ENCODE data around the gene CEACAM4.

CEACAM4 gene

DNA sequence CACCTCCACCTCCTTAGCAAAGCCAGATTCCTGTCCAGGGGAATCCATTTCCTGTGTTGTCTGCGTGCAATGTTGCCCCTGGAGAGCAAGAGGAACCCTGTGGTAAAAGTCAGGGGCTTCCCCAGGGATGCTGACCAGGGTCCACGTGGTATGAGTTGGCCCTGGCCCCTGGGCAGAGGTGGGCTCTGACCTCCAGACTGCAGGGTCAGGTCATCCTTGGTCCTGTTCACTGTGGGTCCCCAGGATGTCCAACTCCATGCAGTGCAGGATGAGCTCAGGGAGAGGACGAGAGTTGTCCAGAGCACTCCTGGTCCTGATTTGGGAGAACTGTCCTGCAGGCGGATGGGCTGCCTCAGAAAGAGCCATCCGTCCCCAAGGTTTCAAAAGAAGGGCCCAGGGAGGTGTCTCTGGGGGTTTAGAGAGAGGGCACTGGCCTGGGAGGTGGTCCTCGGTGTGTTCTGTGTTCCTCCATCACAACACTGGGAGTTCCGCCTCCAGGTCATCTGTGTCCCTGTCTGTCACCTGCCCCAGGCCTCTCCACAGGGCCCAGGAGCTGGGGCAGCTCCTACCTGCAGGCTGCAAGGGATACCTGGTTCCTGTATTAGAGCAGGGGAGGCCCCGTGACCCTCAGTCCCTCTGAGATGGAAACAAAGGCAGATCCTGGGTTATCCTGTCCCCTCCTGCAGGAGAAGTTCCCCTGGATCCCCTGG lies 1.2 kb upstream of the CEACAM4 start:
- Mint-ChIP-seq H3K36me3 (ENCODE audit: insufficient read depth) (peaks cover 3% of the 10 kb centered on the region), H3K27ac (ENCODE audit: low read depth) (no peak overlapping the region), H3K9me3 (no peaks in the 10 kb centered on the region), H3K4me1 (no peaks in the 10 kb centered on the region), H3K4me3 (no peak overlapping the region), H3K27me3 (peaks cover 74% of the 10 kb centered on the region)
- DNase-seq (ENCODE audit: low spot score in 2 of 2) (no peak), ATAC-seq (replicated peaks; ENCODE audit: extremely low read depth, poor library complexity, severe bottlenecking) (no peak)

DNA sequence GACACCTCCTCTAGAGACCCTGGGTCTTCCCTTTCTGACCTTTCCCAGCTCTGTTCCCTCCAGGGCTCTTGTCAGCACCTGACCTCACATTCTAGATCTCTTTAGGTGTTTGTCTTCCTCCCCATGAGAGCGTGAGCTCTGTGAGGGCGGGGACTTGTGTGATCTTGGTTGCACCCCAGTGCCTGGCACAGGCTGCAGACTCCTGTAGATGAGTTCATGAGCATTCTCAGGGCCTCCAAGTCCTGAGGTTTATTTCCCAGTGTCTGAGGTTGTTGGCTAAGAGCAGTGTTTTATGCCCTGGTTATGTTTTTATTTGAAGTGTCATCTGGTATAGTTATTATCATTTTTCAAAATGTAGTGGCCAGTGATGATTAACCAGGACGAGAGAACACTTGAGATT lies 596 bp downstream of the CEACAM4 start:
- Mint-ChIP-seq H3K27ac (ENCODE audit: low read depth) (no peak overlapping the region), H3K36me3 (ENCODE audit: insufficient read depth) (peaks cover 3% of the 10 kb centered on the region), H3K27me3 (peaks cover 67% of the 10 kb centered on the region), H3K4me1 (no peaks in the 10 kb centered on the region), H3K4me3 (no peak overlapping the region), H3K9me3 (no peaks in the 10 kb centered on the region)
- no peak for DNase-seq (ENCODE audit: low spot score in 2 of 2)
- ATAC-seq (replicated peaks; ENCODE audit: extremely low read depth, poor library complexity, severe bottlenecking): no peak

DNA sequence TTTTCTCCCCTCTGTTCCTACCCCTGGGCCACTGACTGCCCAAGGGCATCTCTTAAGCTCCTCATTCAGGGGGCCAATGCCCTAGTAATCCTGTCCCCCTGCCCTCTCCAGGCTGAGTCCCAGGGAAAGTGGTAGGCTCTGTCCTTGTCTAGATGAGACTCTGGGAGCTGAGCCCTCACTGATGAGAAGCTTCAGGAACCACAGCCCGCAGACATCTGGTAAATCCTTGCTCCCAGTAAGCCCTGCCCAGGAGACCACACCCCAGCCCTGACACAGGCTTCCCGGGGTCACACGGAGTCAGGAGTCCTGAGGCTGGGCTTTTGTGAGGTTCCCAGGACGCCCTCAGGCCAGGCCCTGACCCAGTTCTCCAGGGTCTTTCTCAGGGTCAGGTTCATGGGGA lies 1.9 kb downstream of the CEACAM4 start:
- Mint-ChIP-seq H3K36me3 (ENCODE audit: insufficient read depth) (peaks cover 3% of the 10 kb centered on the region), H3K9me3 (no peaks in the 10 kb centered on the region), H3K4me1 (no peaks in the 10 kb centered on the region), H3K4me3 (no peak overlapping the region), H3K27me3 (peaks cover 74% of the 10 kb centered on the region), H3K27ac (ENCODE audit: low read depth) (no peak overlapping the region)
- no peak for ATAC-seq (replicated peaks; ENCODE audit: extremely low read depth, poor library complexity, severe bottlenecking)
- DNase-seq (ENCODE audit: low spot score in 2 of 2): no peak

DNA sequence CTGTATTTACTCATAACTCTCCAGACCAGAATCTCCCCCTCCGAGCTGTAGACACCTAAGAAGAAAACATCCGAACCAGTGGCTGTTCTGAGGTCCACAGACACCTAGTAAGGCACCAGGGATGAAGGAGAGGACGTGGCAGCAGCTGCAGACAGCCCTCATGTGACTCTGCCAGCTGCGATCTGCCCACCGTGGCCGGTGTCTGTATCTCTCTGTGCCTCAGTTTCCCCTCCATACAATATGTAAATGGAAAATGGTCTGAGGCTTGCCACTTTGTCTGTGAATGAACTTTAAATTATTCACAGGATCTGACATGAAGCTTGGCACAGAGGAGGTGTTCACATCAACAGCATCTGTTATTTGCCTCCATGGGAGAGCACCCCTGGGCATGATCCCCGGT lies 2.4 kb downstream of the CEACAM4 start:
- ATAC-seq (replicated peaks; ENCODE audit: extremely low read depth, poor library complexity, severe bottlenecking): no peak
- H3K27ac Mint-ChIP-seq (ENCODE audit: low read depth): no peak overlapping the region
- peaks cover 3% of the 10 kb centered on the region for H3K36me3 Mint-ChIP-seq (ENCODE audit: insufficient read depth)
- H3K9me3 Mint-ChIP-seq: no peaks in the 10 kb centered on the region
- no peak overlapping the region for H3K4me3 Mint-ChIP-seq
- no peak for DNase-seq (ENCODE audit: low spot score in 2 of 2)
- H3K27me3 Mint-ChIP-seq: peaks cover 75% of the 10 kb centered on the region
- no peaks in the 10 kb centered on the region for H3K4me1 Mint-ChIP-seq

DNA sequence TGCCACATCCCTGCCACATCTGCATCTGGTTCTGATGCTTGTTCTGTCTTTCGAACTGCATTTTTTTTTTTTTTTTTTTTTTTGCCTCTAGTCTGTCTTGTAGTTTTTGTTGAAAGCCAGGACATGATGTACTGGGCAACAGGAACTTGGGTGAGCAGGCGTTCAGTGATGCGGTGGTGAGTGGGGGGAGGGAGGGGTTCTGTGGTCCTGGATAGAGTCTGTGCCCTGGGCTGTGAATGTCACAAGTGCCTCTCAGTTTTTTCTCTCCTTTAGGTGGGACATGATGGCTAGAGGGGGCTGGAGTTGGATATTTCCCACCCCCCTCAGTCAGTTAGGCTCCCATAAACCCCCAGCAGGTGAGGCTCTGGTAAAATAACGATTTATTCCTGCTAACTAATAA lies 3.5 kb downstream of the CEACAM4 start:
- ATAC-seq (replicated peaks; ENCODE audit: extremely low read depth, poor library complexity, severe bottlenecking): no peak
- Mint-ChIP-seq H3K36me3 (ENCODE audit: insufficient read depth) (peaks cover 3% of the 10 kb centered on the region), H3K9me3 (no peaks in the 10 kb centered on the region), H3K27me3 (peaks cover 68% of the 10 kb centered on the region), H3K27ac (ENCODE audit: low read depth) (no peak overlapping the region), H3K4me1 (no peaks in the 10 kb centered on the region), H3K4me3 (no peak overlapping the region)
- no peak for DNase-seq (ENCODE audit: low spot score in 2 of 2)

DNA sequence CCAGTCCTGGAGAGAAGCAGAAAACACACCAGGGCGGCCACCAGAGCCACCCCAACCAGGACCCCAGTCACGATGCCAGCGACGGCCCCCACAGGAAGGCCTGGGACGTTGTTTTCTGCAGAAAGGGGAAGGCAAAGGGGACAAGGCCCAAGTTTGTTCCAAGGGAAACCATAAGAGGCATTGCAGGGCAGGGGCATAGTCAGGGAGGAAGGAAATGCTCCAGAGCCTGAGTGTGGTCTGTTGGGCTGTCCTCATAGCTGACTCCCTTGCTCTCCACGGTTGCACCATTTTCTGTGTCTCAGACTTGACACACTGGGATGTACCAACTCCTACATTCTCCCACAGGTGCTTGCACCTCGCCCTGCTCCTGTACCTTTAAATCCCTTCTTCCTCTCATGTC lies 5.2 kb downstream of the CEACAM4 start:
- no peak for DNase-seq (ENCODE audit: low spot score in 2 of 2)
- H3K4me3 Mint-ChIP-seq: no peak overlapping the region
- H3K36me3 Mint-ChIP-seq (ENCODE audit: insufficient read depth): peaks cover 3% of the 10 kb centered on the region
- H3K9me3 Mint-ChIP-seq: no peaks in the 10 kb centered on the region
- no peak overlapping the region for H3K27ac Mint-ChIP-seq (ENCODE audit: low read depth)
- no peak for ATAC-seq (replicated peaks; ENCODE audit: extremely low read depth, poor library complexity, severe bottlenecking)
- H3K27me3 Mint-ChIP-seq: peaks cover 66% of the 10 kb centered on the region
- no peaks in the 10 kb centered on the region for H3K4me1 Mint-ChIP-seq

DNA sequence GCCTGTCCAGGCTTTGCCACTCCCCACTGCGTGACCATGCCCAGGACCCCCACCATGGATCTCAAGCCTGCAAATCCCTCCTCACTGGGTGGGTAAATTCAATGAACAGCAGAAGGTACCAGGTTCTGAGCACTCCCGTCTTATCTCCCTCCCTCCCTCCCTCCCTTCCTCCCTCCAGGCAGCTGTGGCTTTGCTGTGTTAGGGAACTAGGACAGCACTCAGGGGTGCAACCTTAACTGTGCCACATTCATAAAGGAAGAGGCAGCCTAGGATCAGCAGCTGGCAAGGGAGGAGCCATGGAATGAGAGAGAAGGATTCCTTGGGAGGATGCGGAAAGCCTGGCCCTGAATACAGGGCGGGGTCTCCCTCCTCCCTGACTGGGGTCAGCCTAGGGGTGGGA lies 5.6 kb downstream of the CEACAM4 start:
- peaks cover 1% of the 10 kb centered on the region for H3K36me3 Mint-ChIP-seq (ENCODE audit: insufficient read depth)

DNA sequence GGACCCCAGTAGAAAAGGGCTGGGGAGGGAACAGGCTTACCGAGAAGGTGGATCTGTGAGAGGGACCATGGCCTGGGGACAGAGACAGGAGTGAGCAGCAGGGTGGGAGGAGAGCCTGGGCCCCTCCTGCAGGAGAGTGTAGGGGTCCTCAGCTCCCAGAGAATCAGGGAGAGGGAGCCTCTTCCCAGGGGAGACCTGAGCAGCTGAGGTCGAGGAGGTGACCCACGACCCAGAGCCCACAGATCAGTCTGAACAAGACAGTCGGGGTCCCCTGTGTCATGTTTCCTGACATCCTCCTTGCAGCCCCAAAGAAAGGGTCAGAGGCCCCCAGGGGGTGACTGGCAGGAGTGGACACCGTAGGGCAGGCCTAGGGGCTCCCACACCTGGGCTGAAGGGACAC lies 6.7 kb downstream of the CEACAM4 start:
- no peak overlapping the region for H3K27ac Mint-ChIP-seq (ENCODE audit: low read depth)
- no peaks in the 10 kb centered on the region for H3K9me3 Mint-ChIP-seq
- no peak for ATAC-seq (replicated peaks; ENCODE audit: extremely low read depth, poor library complexity, severe bottlenecking)
- peaks cover 66% of the 10 kb centered on the region for H3K27me3 Mint-ChIP-seq
- no peak for DNase-seq (ENCODE audit: low spot score in 2 of 2)
- no peak overlapping the region for H3K4me3 Mint-ChIP-seq
- no peaks in the 10 kb centered on the region for H3K36me3 Mint-ChIP-seq (ENCODE audit: insufficient read depth)
- H3K4me1 Mint-ChIP-seq: no peaks in the 10 kb centered on the region

More for the DNA sequence above, 5.6 kb downstream of the CEACAM4 start:
- no peak for ATAC-seq (replicated peaks; ENCODE audit: extremely low read depth, poor library complexity, severe bottlenecking)
- H3K27ac Mint-ChIP-seq (ENCODE audit: low read depth): no peak overlapping the region
- H3K27me3 Mint-ChIP-seq: peaks cover 66% of the 10 kb centered on the region
- DNase-seq (ENCODE audit: low spot score in 2 of 2): no peak
- H3K4me3 Mint-ChIP-seq: no peak overlapping the region
- H3K9me3 Mint-ChIP-seq: no peaks in the 10 kb centered on the region
- H3K4me1 Mint-ChIP-seq: no peaks in the 10 kb centered on the region

DNA sequence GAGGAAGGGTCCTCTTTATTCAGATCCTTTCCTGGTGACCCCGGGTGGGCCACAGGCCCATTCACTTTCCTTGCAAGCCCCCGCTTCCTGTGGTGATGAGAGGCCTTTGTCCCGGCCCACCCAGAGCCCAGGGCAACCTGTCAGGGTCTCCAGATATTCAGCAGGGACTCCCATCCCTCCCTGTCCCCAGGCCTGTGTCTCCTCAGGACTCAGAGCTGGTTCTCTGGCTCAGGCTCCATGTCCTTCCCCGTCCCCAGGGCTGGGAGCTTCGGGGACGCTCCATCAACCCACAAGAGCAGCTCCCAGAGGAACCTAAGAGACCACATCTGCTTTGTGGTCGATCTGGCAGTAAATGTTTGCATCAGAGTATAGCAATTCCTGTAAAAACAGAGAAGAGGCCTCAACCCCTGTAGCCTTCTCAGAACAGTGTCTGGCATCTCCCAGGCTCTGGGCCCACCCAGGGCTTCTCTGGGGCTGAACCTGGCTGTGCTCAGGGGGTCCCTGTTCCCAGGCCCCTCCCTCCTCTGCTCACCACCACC lies 7.8 kb downstream of the CEACAM4 start:
- no peak for ATAC-seq (replicated peaks; ENCODE audit: extremely low read depth, poor library complexity, severe bottlenecking)
- Mint-ChIP-seq H3K4me3 (no peak overlapping the region), H3K27ac (ENCODE audit: low read depth) (no peak overlapping the region), H3K36me3 (ENCODE audit: insufficient read depth) (no peaks in the 10 kb centered on the region), H3K27me3 (peaks cover 68% of the 10 kb centered on the region), H3K9me3 (no peaks in the 10 kb centered on the region), H3K4me1 (no peaks in the 10 kb centered on the region)
- no peak for DNase-seq (ENCODE audit: low spot score in 2 of 2)

DNA sequence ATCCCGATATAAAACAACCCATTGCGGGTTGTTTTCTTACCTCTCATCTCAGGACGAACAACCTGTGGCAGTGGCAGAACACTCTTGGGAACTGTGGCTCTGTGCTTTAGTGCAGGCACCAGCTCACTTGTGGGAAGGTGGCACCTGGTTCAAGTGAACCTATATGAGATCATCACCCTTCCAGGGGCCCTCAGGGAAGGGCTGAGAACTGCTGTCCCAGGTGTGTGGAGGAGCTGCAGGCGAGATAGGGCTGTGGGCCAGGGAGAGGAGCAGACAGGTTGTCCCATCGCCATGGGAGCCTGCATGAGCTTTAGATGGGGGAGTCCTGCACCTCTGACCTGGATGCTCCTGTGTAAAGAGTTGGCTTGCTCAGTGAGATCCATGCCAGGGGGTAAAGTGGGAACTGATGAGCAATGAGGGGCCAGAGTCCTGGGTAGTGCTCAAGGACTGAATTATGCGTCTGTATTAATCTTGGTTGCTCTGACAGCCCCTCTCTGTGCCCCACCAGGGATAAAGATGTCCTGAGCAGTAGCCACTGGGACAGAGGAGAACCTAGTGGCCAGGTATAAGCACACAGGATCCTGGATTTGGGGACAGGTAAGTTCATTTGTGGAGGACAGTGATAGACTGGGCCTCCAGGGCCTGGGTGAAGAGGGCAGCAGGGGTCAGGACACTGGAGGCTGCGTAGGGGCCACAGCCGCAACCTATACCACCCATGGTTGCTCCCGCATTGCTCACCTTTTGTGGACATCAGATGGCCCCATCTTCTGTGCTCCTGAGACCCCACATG lies 8.7 kb downstream of the CEACAM4 start:
- ATAC-seq (replicated peaks; ENCODE audit: extremely low read depth, poor library complexity, severe bottlenecking) (no peak), DNase-seq (ENCODE audit: low spot score in 2 of 2) (no peak)
- Mint-ChIP-seq H3K27ac (ENCODE audit: low read depth) (no peak overlapping the region), H3K36me3 (ENCODE audit: insufficient read depth) (no peaks in the 10 kb centered on the region), H3K4me3 (no peak overlapping the region), H3K9me3 (no peaks in the 10 kb centered on the region), H3K27me3 (peaks cover 76% of the 10 kb centered on the region), H3K4me1 (no peaks in the 10 kb centered on the region)

DNA sequence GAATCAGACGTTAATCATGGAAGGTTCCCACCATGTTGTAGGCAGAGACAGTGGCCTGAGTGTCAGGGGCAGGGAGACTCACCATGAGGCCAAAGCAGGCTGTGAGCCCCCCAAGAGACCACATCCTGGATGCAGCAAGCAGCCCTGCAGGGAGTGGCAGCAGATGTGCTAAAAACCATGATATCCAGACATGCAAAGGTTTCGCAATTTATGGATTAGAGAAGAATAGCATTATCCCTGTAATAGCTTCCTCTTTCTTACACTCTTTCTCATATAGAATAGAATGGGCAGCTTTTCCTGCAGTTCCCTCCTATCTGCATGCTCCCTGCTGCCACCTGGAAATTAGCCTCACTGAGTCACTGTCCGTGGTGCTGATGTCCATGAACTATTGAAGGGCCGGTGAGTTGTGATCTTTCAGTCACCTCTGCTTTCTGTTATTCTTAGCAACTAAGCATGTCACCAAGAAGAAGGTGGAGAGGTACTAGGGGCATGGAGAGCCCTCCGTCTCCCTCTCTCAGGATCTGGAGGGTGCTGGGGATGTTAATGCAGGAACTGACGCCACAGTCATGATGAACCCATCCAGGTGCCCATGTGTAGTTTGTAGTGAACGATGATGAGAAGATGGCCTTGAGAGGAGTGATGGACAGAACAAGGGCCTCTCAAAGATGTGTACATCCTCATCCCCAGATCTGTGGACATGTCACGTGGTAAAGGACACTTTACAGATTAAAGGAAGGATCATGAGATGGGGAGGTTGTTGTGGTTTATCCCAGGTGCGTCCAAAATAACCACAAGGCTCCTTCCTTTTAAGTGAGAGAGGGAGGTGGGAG lies 9.9 kb downstream of the CEACAM4 start:
- H3K27ac Mint-ChIP-seq (ENCODE audit: low read depth): no peak overlapping the region
- ATAC-seq (replicated peaks; ENCODE audit: extremely low read depth, poor library complexity, severe bottlenecking): no peak
- peaks cover 87% of the 10 kb centered on the region for H3K27me3 Mint-ChIP-seq
- H3K4me3 Mint-ChIP-seq: no peak overlapping the region
- H3K4me1 Mint-ChIP-seq: no peaks in the 10 kb centered on the region
- H3K9me3 Mint-ChIP-seq: no peaks in the 10 kb centered on the region
- H3K36me3 Mint-ChIP-seq (ENCODE audit: insufficient read depth): no peaks in the 10 kb centered on the region
- DNase-seq (ENCODE audit: low spot score in 2 of 2): no peak

DNA sequence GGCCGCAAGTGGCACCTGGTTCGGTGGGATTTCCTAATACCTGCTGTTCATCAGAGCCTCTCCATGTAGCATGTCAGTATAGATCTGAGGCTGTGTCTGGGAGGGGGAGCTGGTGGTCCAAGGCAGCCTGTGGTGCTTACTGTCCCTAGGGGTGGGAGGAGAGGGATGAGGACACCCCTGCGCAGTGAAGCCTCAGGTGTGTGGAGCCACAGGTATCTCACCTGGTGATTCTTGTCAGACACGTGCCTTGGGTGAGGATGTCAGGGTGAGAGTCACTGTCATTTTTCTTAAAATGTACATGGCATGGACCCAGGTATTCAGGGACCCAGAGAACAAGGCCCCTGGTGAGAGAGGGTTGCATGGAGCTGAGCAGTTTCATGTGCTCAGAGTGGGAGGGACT lies 11.7 kb downstream of the CEACAM4 start:
- Mint-ChIP-seq H3K27me3 (peaks cover 80% of the 10 kb centered on the region), H3K9me3 (no peaks in the 10 kb centered on the region), H3K4me3 (no peak overlapping the region), H3K4me1 (no peaks in the 10 kb centered on the region), H3K36me3 (ENCODE audit: insufficient read depth) (no peaks in the 10 kb centered on the region), H3K27ac (ENCODE audit: low read depth) (no peak overlapping the region)
- no peak for ATAC-seq (replicated peaks; ENCODE audit: extremely low read depth, poor library complexity, severe bottlenecking)
- DNase-seq (ENCODE audit: low spot score in 2 of 2): no peak

Data from central memory CD8-positive, alpha-beta T cell (primary cell).